ENCODE measurements around the gene ZFR2. TPM values are rescaled to one million over a fixed set of nuclear protein-coding genes. Genes with fewer than 3 reads are reported as not detected.

The ZFR2 gene
- total and polyA plus RNA-seq, 2 of the 8 experiments (the other 6 are each of a cell fraction or from before 2014, with no cell fraction given): 14.5 to 28.4 TPM

DNA sequence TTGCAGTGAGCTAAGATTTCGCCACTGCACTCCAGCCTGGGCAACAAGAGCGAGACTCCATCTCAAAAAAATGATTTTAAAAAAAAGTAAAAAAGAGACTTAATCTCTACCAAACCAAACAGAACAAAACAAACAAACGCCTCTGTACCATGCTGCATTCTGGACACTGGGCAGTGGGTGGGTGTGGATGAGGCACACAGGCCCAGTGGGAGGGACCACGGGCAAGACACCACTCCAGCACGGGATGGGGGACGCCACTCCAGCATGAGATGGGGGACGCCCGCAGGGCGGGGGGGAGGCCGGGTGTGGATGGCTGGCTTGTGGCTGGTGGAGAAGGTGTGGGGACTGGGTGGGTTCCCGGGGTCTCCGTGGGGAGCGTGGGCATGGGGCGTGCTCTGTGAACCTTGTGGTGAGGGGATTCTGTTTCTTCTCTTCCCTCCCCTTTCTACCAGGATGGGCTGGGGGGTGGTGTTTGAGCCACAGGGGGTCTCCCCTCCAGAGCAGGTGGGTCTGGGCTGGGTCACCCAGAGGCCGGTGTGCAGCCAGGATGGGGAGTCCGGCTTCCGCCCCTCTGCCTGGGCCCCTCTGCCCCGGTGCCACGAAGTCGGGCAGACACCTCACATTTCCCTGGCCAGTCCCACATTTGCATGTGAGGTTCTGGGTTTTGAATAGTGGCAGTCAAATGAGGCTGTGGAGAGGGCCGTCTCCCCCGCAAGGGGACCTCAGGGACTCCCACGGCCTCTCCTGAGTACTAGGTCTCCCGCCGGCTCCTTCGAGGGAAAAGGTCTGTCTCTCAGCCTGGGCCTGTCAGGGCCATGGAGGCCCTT, 58.7 kb downstream of the ZFR2 start:
- Histone ChIP-seq H2BK15ac (ENCODE audit: low read length) (no peak overlapping the region), H2AFZ (ENCODE audit: low read length) (no peak overlapping the region), H3K36me3 (ENCODE audit: control insufficient read depth in 2 of 4, insufficient read depth in 4 of 4, low read length in 3 of 4) (peaks cover 0 to 3% (median 0%) of the 10 kb centered on the region in 4 experiments; a peak in 1 of 8 replicates), H2AK5ac (ENCODE audit: low read depth, low read length) (no peak overlapping the region), H3K9ac (replicated peaks in 1 of 4; ENCODE audit: extremely low read depth in 1 of 4, low read depth in 3 of 4, low read length in 3 of 4) (no peak overlapping the region), H3K4ac (replicated peaks; ENCODE audit: insufficient read length, low read depth, low read length) (no peak overlapping the region), H3K23ac (ENCODE audit: insufficient read length) (no peak overlapping the region), H3K27ac (ENCODE audit: low read depth, low read length) (no peak overlapping the region), H4K91ac (replicated peaks; ENCODE audit: insufficient read length, low read length) (no peak overlapping the region), H3K23me2 (ENCODE audit: low read depth, low read length) (peaks cover 3% of the 10 kb centered on the region; the same call in 1 of the 2 replicates), H3K27me3 (replicated peaks in 1 of 4; ENCODE audit: control insufficient read depth in 3 of 4, extremely low read depth in 1 of 4, insufficient read depth in 3 of 4, low read length in 3 of 4) (no peaks in the 10 kb centered on the region), H3K14ac (ENCODE audit: insufficient read length) (no peak overlapping the region), H4K8ac (ENCODE audit: extremely low read depth, insufficient read depth, low read length) (no peak overlapping the region), H2BK12ac (ENCODE audit: low read depth, low read length) (no peak overlapping the region), H3K79me2 (ENCODE audit: control insufficient read depth in 1 of 2, insufficient read depth in 2 of 2, low read length in 2 of 2) (no peaks in the 10 kb centered on the region), H2BK5ac (ENCODE audit: low read depth, low read length) (no peak overlapping the region), H3K4me3 (ENCODE audit: extremely low read depth in 1 of 4, insufficient read depth in 2 of 4, low read depth in 3 of 4, low read length in 4 of 4) (no peak overlapping the region), H3K4me1 (replicated peaks in 1 of 4; ENCODE audit: control insufficient read depth in 3 of 4, insufficient read depth in 4 of 4, low read length in 3 of 4) (no peaks in the 10 kb centered on the region; a peak in 1 of 7 replicates), H2BK120ac (replicated peaks; ENCODE audit: low read depth, low read length) (no peak overlapping the region), H3K79me1 (ENCODE audit: low read depth, low read length) (no peaks in the 10 kb centered on the region), H3K56ac (replicated peaks; ENCODE audit: insufficient read length, low read depth, low read length) (no peak overlapping the region), H3K4me2 (ENCODE audit: insufficient read depth in 1 of 2, low read depth in 2 of 2, low read length in 2 of 2) (no peak overlapping the region), H2BK20ac (ENCODE audit: low read length) (no peak overlapping the region), H3K9me3 (ENCODE audit: insufficient read depth in 2 of 2, low read depth in 1 of 2, low read length in 1 of 2) (peaks cover 0 to 4% of the 10 kb centered on the region in 2 experiments; a peak in 1 of 4 replicates), H4K5ac (ENCODE audit: insufficient read length, low read depth, low read length) (no peak overlapping the region), H3K18ac (ENCODE audit: extremely low read depth, low read length) (no peak overlapping the region), H4K20me1 (replicated peaks in 1 of 2; ENCODE audit: control insufficient read depth in 1 of 2, insufficient read depth in 2 of 2, low read length in 2 of 2) (peaks cover 0 to 9% of the 10 kb centered on the region in 2 experiments)
- ChIA-PET POLR2A (ENCODE audit: partially characterized antibody) (interaction anchor here (2.0 kb wide), 1 partner anchor 9 kb away, joined by 7 read pairs; no protein-coding TSS in a partner anchor), CTCF (ENCODE audit: partially characterized antibody) (interaction anchor here (1.3 kb wide), 1 partner anchor 12 kb away, joined by 5 read pairs; no protein-coding TSS in a partner anchor)
- WGBS, 2 experiments (ENCODE audit: extremely low coverage in 1 of 2, insufficient coverage in 1 of 2, insufficient read length in 1 of 2, insufficient replicate concordance in 2 of 2, low coverage in 1 of 2, low lambda C conversion rate in 2 of 2, missing lambda C conversion rate in 1 of 2): 93% methylated on average over 18 of the region's 26 CpGs; no CpG with 5 or more reads in 1 of the 2 experiments
- DNase-seq (ENCODE audit: low read depth in 1 of 2, low spot score in 2 of 2) (no peak), FAIRE-seq (no peak)
- TF ChIP-seq ZNF274 (IDR thresholded peaks at IDR 0.05; ENCODE audit: borderline replicate concordance, extremely low read depth, low read length) (no peak), CHD1 (IDR thresholded peaks at IDR 0.05; ENCODE audit: low read depth, low read length) (no peak), TEAD4 (IDR thresholded peaks at IDR 0.05; ENCODE audit: low read depth, low read length) (no peak), RNF2 (IDR thresholded peaks at IDR 0.05; ENCODE audit: borderline replicate concordance, low read depth, low read length, missing control alignments, poor library complexity, severe bottlenecking) (no peak), HDAC2 (IDR thresholded peaks at IDR 0.05; ENCODE audit: borderline replicate concordance in 1 of 2, low read depth in 2 of 2, low read length in 2 of 2) (no peak), KDM1A (IDR thresholded peaks at IDR 0.05; ENCODE audit: borderline replicate concordance, low read length) (no peak), GABPA (IDR thresholded peaks at IDR 0.05; ENCODE audit: borderline replicate concordance, insufficient read depth, low read length) (no peak), RXRA (IDR thresholded peaks at IDR 0.05; ENCODE audit: insufficient read depth, low read depth, low read length) (no peak), GTF2F1 (IDR thresholded peaks at IDR 0.05; ENCODE audit: borderline replicate concordance, low read depth, low read length) (no peak)

Data from H1 (cell line).